ENCODE results near the gene NRAP.

DNA sequence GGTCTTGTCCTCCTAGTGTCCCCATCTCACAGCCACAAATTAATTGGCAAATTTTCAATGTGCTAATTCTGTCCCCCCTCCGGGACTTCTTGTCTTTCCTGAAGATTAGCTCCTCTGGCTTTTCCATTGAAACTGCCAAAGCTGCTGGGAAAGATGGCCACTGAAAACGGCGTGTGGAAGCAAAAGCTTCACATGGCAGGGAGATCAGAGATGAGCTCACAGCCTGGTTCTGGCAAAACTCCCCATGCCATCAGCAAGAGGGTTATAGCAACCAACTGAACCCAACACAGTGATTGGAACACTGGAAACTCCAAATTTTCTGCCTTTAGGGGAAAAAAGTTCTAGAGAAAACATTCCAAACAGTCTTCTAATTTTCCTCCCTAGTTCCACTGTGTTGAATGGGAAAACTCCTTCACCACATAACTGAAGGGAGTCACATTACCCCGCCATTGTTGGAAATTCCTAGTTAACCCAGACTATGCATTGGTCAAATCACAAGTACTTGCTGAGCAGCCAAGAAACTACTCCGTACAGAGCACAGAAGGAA is 37.0 kb downstream of the NRAP start:
- TF ChIP-seq, protein P1, sequence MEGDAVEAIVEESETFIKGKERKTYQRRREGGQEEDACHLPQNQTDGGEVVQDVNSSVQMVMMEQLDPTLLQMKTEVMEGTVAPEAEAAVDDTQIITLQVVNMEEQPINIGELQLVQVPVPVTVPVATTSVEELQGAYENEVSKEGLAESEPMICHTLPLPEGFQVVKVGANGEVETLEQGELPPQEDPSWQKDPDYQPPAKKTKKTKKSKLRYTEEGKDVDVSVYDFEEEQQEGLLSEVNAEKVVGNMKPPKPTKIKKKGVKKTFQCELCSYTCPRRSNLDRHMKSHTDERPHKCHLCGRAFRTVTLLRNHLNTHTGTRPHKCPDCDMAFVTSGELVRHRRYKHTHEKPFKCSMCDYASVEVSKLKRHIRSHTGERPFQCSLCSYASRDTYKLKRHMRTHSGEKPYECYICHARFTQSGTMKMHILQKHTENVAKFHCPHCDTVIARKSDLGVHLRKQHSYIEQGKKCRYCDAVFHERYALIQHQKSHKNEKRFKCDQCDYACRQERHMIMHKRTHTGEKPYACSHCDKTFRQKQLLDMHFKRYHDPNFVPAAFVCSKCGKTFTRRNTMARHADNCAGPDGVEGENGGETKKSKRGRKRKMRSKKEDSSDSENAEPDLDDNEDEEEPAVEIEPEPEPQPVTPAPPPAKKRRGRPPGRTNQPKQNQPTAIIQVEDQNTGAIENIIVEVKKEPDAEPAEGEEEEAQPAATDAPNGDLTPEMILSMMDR (IDR thresholded peaks at IDR 0.05; ENCODE audit: low read length) = no peak
- TF ChIP-seq EZH2 (IDR thresholded peaks at IDR 0.05; ENCODE audit: borderline replicate concordance, low read length) = no peak
